ENCODE data around the gene TSPAN31. TPM values are rescaled to one million over a fixed set of nuclear protein-coding genes. Genes with fewer than 3 reads are reported as not detected.

The TSPAN31 gene
- total and polyA plus RNA-seq, 2 of the 8 experiments (the other 6 are each of a cell fraction or from before 2014, with no cell fraction given) = 15.8 to 31.4 TPM

- DNase-seq (ENCODE audit: low read depth in 1 of 2, low spot score in 2 of 2) = no peak
- Histone ChIP-seq H3K4me3 (ENCODE audit: extremely low read depth in 1 of 4, insufficient read depth in 2 of 4, low read depth in 3 of 4, low read length in 4 of 4) (no peak overlapping the region), H3K18ac (ENCODE audit: extremely low read depth, low read length) (no peak overlapping the region), H3K27me3 (replicated peaks in 1 of 4; ENCODE audit: control insufficient read depth in 3 of 4, extremely low read depth in 1 of 4, insufficient read depth in 3 of 4, low read length in 3 of 4) (peaks cover 36 to 96% (median 80%) of the 10 kb centered on the region in 4 experiments), H3K9me3 (ENCODE audit: insufficient read depth in 2 of 2, low read depth in 1 of 2, low read length in 1 of 2) (no peaks in the 10 kb centered on the region), H2BK12ac (ENCODE audit: low read depth, low read length) (no peak overlapping the region), H3K36me3 (ENCODE audit: control insufficient read depth in 2 of 4, insufficient read depth in 4 of 4, low read length in 3 of 4) (no peaks in the 10 kb centered on the region; a peak in 1 of 8 replicates), H3K79me1 (ENCODE audit: low read depth, low read length) (no peaks in the 10 kb centered on the region), H4K8ac (ENCODE audit: extremely low read depth, insufficient read depth, low read length) (no peak overlapping the region), H2AK5ac (ENCODE audit: low read depth, low read length) (no peak overlapping the region), H2BK15ac (ENCODE audit: low read length) (no peak overlapping the region), H2BK5ac (ENCODE audit: low read depth, low read length) (no peak overlapping the region), H3K23ac (ENCODE audit: insufficient read length) (no peak overlapping the region), H3K9ac (replicated peaks in 1 of 4; ENCODE audit: extremely low read depth in 1 of 4, low read depth in 3 of 4, low read length in 3 of 4) (no peak overlapping the region), H3K23me2 (ENCODE audit: low read depth, low read length) (peaks cover under 1% of the 10 kb centered on the region; the same call in 1 of the 2 replicates), H2BK120ac (replicated peaks; ENCODE audit: low read depth, low read length) (no peak overlapping the region), H4K5ac (ENCODE audit: insufficient read length, low read depth, low read length) (no peak overlapping the region), H3K14ac (ENCODE audit: insufficient read length) (no peak overlapping the region), H3K56ac (replicated peaks; ENCODE audit: insufficient read length, low read depth, low read length) (no peak overlapping the region), H3K27ac (ENCODE audit: low read depth, low read length) (no peak overlapping the region), H4K91ac (replicated peaks; ENCODE audit: insufficient read length, low read length) (no peak overlapping the region), H3K4ac (replicated peaks; ENCODE audit: insufficient read length, low read depth, low read length) (no peak overlapping the region), H3K4me2 (ENCODE audit: insufficient read depth in 1 of 2, low read depth in 2 of 2, low read length in 2 of 2) (no peak overlapping the region), H2AFZ (ENCODE audit: low read length) (no peak overlapping the region), H2BK20ac (ENCODE audit: low read length) (no peak overlapping the region), H4K20me1 (replicated peaks in 1 of 2; ENCODE audit: control insufficient read depth in 1 of 2, insufficient read depth in 2 of 2, low read length in 2 of 2) (peaks cover 0 to 19% of the 10 kb centered on the region in 2 experiments), H3K4me1 (replicated peaks in 1 of 4; ENCODE audit: control insufficient read depth in 3 of 4, insufficient read depth in 4 of 4, low read length in 3 of 4) (peaks cover 6 to 21% (median 13%) of the 10 kb centered on the region in 4 experiments; a peak in 6 of 7 replicates), H3K79me2 (ENCODE audit: control insufficient read depth in 1 of 2, insufficient read depth in 2 of 2, low read length in 2 of 2) (no peaks in the 10 kb centered on the region)
- POLR2A ChIA-PET (ENCODE audit: partially characterized antibody) = interaction anchor here (0.9 to 3.4 kb wide), 4 partner anchors 9 to 112 kb away, joined by 3 to 10 read pairs (median 5); partner anchors contain the start of gene TSPAN31
- FAIRE-seq = no peak
- TF ChIP-seq CEBPB (IDR thresholded peaks at IDR 0.05; ENCODE audit: low read depth, low read length) = 0 out of 2 replicates have a peak, but pooled peaks have one; percentile 17
- TF ChIP-seq USF2 (IDR thresholded peaks at IDR 0.05; ENCODE audit: low read length) = no peak
- CTCF ChIA-PET (ENCODE audit: partially characterized antibody) = interaction anchor here (0.5 to 2.6 kb wide), 12 partner anchors 9 to 272 kb away, joined by 3 to 19 read pairs (median 4); partner anchors contain the start of genes B4GALNT1 and TSPAN31
- 73% methylated on average over 4 of the region's 4 CpGs; no CpG with 5 or more reads in 1 of the 2 experiments for WGBS, 2 experiments (ENCODE audit: extremely low coverage in 1 of 2, insufficient coverage in 1 of 2, insufficient read length in 1 of 2, insufficient replicate concordance in 2 of 2, low coverage in 1 of 2, low lambda C conversion rate in 2 of 2, missing lambda C conversion rate in 1 of 2)
Measured at GRCh38 chr12:57732270-57732669, 12.6 kb upstream of the TSPAN31 start.

Data from H1 (cell line).